Measurements from ENCODE around the gene MMP20.

GRCh38 chr11:102528618-102529017, 96.5 kb downstream of the MMP20 start:
- no peak for TF ChIP-seq YY1 (IDR thresholded peaks at IDR 0.05; ENCODE audit: extremely low read depth, insufficient replicate concordance, low read depth, low read length)
- TF ChIP-seq CTCF (IDR thresholded peaks at IDR 0.05 in 2 of 3, conservative IDR thresholded peaks at IDR 0.05 in 1 of 3; ENCODE audit: borderline replicate concordance in 1 of 3, insufficient read depth in 1 of 3, low read depth in 2 of 3, low read length in 2 of 3), result no peak
- no peak for TF ChIP-seq CEBPB (IDR thresholded peaks at IDR 0.05; ENCODE audit: low read depth)
- no peak for TF ChIP-seq ELF1 (IDR thresholded peaks at IDR 0.05; ENCODE audit: borderline replicate concordance, low read depth)
- no peak for TF ChIP-seq SIN3A (IDR thresholded peaks at IDR 0.05; ENCODE audit: low read depth)
- no peak for TF ChIP-seq POLR2AphosphoS5 (IDR thresholded peaks at IDR 0.05; ENCODE audit: low read depth, low read length)
- TF ChIP-seq EZH2phosphoT487 (IDR thresholded peaks at IDR 0.05; ENCODE audit: borderline replicate concordance), result no peak
- no peak for TF ChIP-seq POLR2A (IDR thresholded peaks at IDR 0.05; ENCODE audit: borderline replicate concordance, extremely low read depth, insufficient read depth, insufficient read length)
- TF ChIP-seq TCF7L2 (IDR thresholded peaks at IDR 0.05; ENCODE audit: borderline replicate concordance, extremely low read depth, insufficient read depth, insufficient read length), result no peak
- TF ChIP-seq EGR1 (IDR thresholded peaks at IDR 0.05; ENCODE audit: low read depth), result no peak
- no peak for TF ChIP-seq EZH2 (IDR thresholded peaks at IDR 0.05)
- no peak for TF ChIP-seq JUND (IDR thresholded peaks at IDR 0.05)
